Esophagus muscularis mucosa (tissue), 4 donors: Measurements from ENCODE around the gene SHISA4. TPM values are rescaled to one million over a fixed set of nuclear protein-coding genes. Genes with fewer than 3 reads are reported as not detected.
A peak's percentile ranks its signal among the peaks of the same experiment; 100 is the strongest.

Experiments
- DNase-seq: peaks from one replicate; pipeline ENCODE4 v3.0.0-alpha.2; 2017; ENCODE audit errors: extremely low spot score
- H3K27ac ChIP-seq, 4 donors: fragments of 200-600 bp; sonication (generic); replicated peaks in 1 of 4; 1 replicate in 3 of 4; 2 replicates in 1 of 4; pipeline ENCODE4 v1.5.1; 2016 to 2019; ENCODE audit warnings: mild to moderate bottlenecking in 1 of 4
- H3K27me3 ChIP-seq, 4 donors: fragments of 200-600 bp; sonication (generic); one replicate each; pipeline versions ENCODE4 v1.5.1 to v1.6.0; 2016 to 2019
- H3K36me3 ChIP-seq, 4 donors: fragments of 200-600 bp; sonication (generic); one replicate each; pipeline ENCODE4 v1.5.1; 2016 to 2019
- H3K4me1 ChIP-seq, 4 donors: fragments of 200-600 bp; sonication (generic); one replicate each; pipeline ENCODE4 v1.5.1; 2016 to 2019
- H3K4me3 ChIP-seq, 4 donors: fragments of 200-600 bp; sonication (generic); 1 replicate in 2 of 4; 2 replicates in 2 of 4; pipeline ENCODE4 v1.5.1; 2016 to 2019; ENCODE audit warnings: mild to moderate bottlenecking in 4 of 4, moderate library complexity in 1 of 4
- H3K9me3 ChIP-seq, 4 donors: fragments of 200-600 bp; sonication (generic); 1 replicate in 3 of 4; 2 replicates in 1 of 4; pipeline ENCODE4 v1.5.1; 2016 to 2019
- EP300 ChIP-seq: sonication (generic); formaldehyde crosslinking; IDR thresholded peaks from one replicate; pipeline ENCODE4 v1.6.1; 2017; ENCODE audit warnings: antibody characterized with exemption
- POLR2A ChIP-seq: fragments of 450-650 bp; IDR thresholded peaks from one replicate; pipeline ENCODE4 v1.6.1; 2017; ENCODE audit warnings: antibody characterized with exemption, moderate library complexity, mild to moderate bottlenecking, low read depth
- POLR2AphosphoS5 ChIP-seq, 2 donors: sonication (generic); formaldehyde crosslinking; IDR thresholded peaks; one replicate each; pipeline ENCODE4 v1.6.1; 2017; ENCODE audit warnings: antibody characterized with exemption in 2 of 2
- WGBS: methylation state at CpG from one replicate; pipeline ENCODE4 v1.1.5; 2018; 5-methylcytosine and 5-hydroxymethylcytosine counted together
- intact Hi-C: fragments of 100-400 bp; cut with DNase I; formaldehyde crosslinking; loops from one replicate; pipeline ENCODE4 v1.15.1; 2023
- total RNA-seq, 4 donors: library from RNA; depleted of rRNA; stranded (reverse); fragments of >200 nt; gene quantifications; one replicate each; pipeline versions ENCODE4 v1.1.0 to v1.2.1, GENCODE V29; 2016
- TF ChIP-seq, protein P1 (sequence below), 3 experiments: fragments of 200-600 bp in 2 of 3; fragments of 450-650 bp in 1 of 3; sonication (generic) in 2 of 3; IDR thresholded peaks; one replicate each; pipeline ENCODE4 v1.5.1; 2017 to 2019; ENCODE audit warnings: antibody characterized with exemption in 3 of 3, mild to moderate bottlenecking in 2 of 3, moderate library complexity in 1 of 3

Gene SHISA4
- total RNA-seq, 4 donors from 2014 or later = 20.3 to 31.0 (median 28.5) TPM

DNA sequence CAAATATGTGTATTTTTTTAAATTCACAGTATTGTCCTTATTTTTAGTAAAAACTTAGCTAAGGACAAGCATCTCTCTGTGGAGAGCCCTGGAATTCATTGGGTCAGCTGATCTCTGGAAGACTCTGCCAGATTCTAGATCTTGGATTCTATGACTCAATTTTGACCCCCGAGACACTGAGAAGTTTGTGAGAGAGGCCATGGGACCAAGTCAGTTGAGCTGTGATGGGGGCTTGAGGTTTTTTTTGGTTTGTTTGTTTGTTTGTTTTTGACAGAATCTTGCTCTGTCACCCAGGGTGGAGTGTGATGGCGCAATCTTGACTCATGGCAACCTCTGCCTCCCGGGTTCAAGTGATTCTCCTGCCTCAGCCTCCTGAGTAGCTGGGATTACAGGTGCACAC, 13.5 kb downstream of the SHISA4 start:
- 68% methylated on average over 3 of the region's 3 CpGs for WGBS
- Histone ChIP-seq H3K36me3 (peaks cover 8 to 38% (median 20%) of the 10 kb centered on the region in 4 donors), H3K27me3 (no peaks in the 10 kb centered on the region), H3K4me1 (peaks cover 45 to 99% (median 98%) of the 10 kb centered on the region in 4 donors), H3K4me3 (no peak overlapping the region), H3K9me3 (no peaks in the 10 kb centered on the region), H3K27ac (peak overlapping the region; percentile 91 to 95 (median 94))
- TF ChIP-seq POLR2A (no peak), POLR2AphosphoS5 (IDR thresholded peaks at IDR 0.05) (peak in 1 of 2 donors; percentile 13)
- DNase-seq = no peak
- intact Hi-C loops = no loop called here

DNA sequence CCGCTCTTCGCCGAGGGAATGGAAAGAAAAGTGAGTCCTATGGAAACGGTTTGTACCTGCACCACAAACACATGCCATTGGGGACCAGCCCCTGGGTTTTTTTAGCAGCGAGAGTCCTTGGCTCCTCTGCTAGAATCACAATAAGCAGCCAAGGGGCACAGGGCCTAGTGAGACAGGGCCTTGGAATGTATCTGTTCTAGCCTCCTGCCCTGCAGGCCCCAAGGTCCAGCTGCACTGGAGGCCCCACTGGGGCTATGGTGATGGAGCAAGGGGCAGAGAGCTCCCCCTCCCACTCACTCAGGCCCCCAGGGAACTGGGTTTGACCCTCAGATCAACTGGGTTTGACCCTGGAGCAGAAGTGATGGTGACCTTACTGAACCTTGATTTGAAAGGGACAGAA, 14.4 kb downstream of the SHISA4 start:
- no peak for DNase-seq
- H3K27ac ChIP-seq = peak overlapping the region; percentile 91 to 95 (median 94)
- H3K36me3 ChIP-seq = peaks cover 4 to 36% (median 16%) of the 10 kb centered on the region in 4 donors
- H3K9me3 ChIP-seq = no peaks in the 10 kb centered on the region
- H3K4me1 ChIP-seq = peaks cover 36 to 99% (median 98%) of the 10 kb centered on the region in 4 donors
- 63% methylated on average over 5 of the region's 5 CpGs for WGBS
- peak; percentile 66 to 81 for TF ChIP-seq POLR2AphosphoS5 (IDR thresholded peaks at IDR 0.05)
- TF ChIP-seq POLR2A = no peak
- no peak for TF ChIP-seq EP300
- intact Hi-C loops = no loop called here
- no peaks in the 10 kb centered on the region for H3K27me3 ChIP-seq
- H3K4me3 ChIP-seq = peak overlapping the region in 1 of 4 donors; percentile 1

DNA sequence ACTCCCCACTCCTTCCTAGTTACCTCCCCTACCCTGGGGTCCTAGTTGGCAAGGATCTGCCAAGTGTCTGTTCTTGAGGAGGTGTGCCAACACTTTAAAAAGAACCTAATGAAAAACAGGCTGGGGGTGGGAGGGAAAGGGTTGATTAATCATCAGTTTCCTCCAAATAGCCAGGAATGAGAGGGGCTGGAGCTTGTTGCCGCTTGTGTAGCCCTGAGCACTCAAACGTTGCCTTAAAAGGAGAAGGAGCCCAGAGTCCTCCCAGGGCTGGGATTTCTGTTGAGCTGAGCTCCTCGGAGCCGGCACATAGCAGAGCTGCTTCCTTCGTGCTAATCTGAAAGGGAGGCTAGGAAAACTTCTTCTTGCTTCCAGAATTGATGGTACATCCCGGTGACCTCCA, 15.9 kb downstream of the SHISA4 start:
- Histone ChIP-seq H3K27ac (peak overlapping the region; percentile 91 to 95 (median 94)), H3K36me3 (peaks cover 1 to 27% (median 7%) of the 10 kb centered on the region in 4 donors), H3K9me3 (no peaks in the 10 kb centered on the region), H3K4me3 (peak overlapping the region in 1 of 4 donors; percentile 28), H3K27me3 (no peaks in the 10 kb centered on the region), H3K4me1 (peaks cover 30 to 99% (median 98%) of the 10 kb centered on the region in 4 donors)
- TF ChIP-seq POLR2AphosphoS5 (IDR thresholded peaks at IDR 0.05) (peak; percentile 81 to 86), EP300 (peak; percentile 46), POLR2A (no peak)
- TF ChIP-seq, protein P1, sequence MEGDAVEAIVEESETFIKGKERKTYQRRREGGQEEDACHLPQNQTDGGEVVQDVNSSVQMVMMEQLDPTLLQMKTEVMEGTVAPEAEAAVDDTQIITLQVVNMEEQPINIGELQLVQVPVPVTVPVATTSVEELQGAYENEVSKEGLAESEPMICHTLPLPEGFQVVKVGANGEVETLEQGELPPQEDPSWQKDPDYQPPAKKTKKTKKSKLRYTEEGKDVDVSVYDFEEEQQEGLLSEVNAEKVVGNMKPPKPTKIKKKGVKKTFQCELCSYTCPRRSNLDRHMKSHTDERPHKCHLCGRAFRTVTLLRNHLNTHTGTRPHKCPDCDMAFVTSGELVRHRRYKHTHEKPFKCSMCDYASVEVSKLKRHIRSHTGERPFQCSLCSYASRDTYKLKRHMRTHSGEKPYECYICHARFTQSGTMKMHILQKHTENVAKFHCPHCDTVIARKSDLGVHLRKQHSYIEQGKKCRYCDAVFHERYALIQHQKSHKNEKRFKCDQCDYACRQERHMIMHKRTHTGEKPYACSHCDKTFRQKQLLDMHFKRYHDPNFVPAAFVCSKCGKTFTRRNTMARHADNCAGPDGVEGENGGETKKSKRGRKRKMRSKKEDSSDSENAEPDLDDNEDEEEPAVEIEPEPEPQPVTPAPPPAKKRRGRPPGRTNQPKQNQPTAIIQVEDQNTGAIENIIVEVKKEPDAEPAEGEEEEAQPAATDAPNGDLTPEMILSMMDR (IDR thresholded peaks at IDR 0.05) = no peak
- WGBS = 6% methylated on average over 6 of the region's 6 CpGs
- DNase-seq = no peak
- intact Hi-C loops = no loop called here

DNA sequence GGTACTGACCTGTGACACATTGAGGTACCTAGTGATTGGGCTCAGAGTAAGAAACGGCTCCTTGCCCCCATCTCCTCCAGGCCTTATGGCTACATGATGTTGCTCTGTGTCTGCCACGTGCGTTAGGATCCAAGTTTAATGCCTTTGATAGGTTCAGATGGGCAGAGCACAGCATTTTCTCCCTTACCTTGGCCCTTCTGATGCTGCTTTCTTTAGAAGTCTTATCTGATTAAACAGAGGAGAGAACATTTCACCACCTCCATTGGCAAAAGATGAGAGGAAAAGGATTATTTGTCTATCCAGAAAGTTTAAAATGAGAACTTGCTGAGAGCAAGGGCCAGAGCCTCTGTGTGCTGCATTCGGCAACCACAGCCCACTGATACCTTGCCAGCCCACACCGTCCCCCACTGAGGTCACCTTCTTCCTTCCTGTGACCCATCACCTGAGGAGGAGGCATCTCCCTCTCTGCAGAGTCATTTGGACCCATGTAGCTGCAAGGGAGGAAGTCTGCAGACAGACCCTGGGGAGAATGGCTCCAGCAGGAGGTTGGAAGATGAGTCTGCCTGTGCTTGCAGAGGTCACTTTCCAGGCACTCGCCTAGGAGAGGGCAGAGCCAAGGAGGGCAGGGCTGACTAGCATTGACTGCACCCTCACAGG, 16.7 kb downstream of the SHISA4 start:
- intact Hi-C loops = no loop called here
- Histone ChIP-seq H3K36me3 (peaks cover 0 to 19% (median 3%) of the 10 kb centered on the region in 4 donors), H3K4me1 (peaks cover 30 to 99% (median 98%) of the 10 kb centered on the region in 4 donors), H3K27me3 (no peaks in the 10 kb centered on the region), H3K27ac (peak overlapping the region; percentile 91 to 95 (median 94)), H3K4me3 (peak overlapping the region in 1 of 4 donors; percentile 28), H3K9me3 (no peaks in the 10 kb centered on the region)
- DNase-seq = no peak
- WGBS = 33% methylated on average over 6 of the region's 6 CpGs
- TF ChIP-seq, protein P1 (IDR thresholded peaks at IDR 0.05) = no peak
- TF ChIP-seq POLR2AphosphoS5 (IDR thresholded peaks at IDR 0.05) (no peak), POLR2A (no peak), EP300 (no peak)

DNA sequence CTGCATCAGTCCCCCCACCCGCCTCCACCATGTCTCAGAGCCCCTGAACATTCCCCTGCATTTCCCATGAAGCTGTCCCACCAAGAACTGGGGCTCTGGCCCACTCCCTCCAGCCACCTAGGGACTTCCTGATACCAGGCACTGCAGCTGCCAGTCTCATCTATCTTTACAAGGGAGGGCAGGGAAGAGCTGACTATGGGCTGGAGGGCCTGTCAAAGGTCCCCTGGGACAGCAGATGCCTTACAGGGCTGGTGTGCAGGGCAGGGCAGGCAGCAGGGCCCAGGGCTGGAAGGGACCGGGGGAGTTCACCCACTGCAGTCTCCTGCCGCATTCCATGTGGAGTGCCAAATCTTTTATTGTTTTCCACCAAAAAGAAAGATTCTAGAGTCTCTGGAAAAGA, 17.6 kb downstream of the SHISA4 start:
- 66% methylated on average over 3 of the region's 3 CpGs for WGBS
- H3K27ac ChIP-seq = peak overlapping the region; percentile 91 to 95 (median 94)
- H3K4me1 ChIP-seq = peaks cover 32 to 99% (median 98%) of the 10 kb centered on the region in 4 donors
- H3K27me3 ChIP-seq = no peaks in the 10 kb centered on the region
- peaks cover 0 to 18% (median 6%) of the 10 kb centered on the region in 4 donors for H3K36me3 ChIP-seq
- no peak for DNase-seq
- no peak overlapping the region for H3K4me3 ChIP-seq
- intact Hi-C loops = no loop called here
- TF ChIP-seq POLR2AphosphoS5 (IDR thresholded peaks at IDR 0.05) (no peak), POLR2A (no peak), EP300 (no peak)
- TF ChIP-seq, protein P1 (IDR thresholded peaks at IDR 0.05) = no peak
- H3K9me3 ChIP-seq = no peaks in the 10 kb centered on the region
